Duodenal mucosa (tissue), 2 donors: ENCODE results near the gene IRF2BPL.

Experiments used
- H3K27ac ChIP-seq: one replicate; pipeline ENCODE4 v1.7.0; 2013; ENCODE audit warnings: low read depth, low read length
- H3K27me3 ChIP-seq, 2 donors: one replicate each; pipeline ENCODE4 v1.7.0; 2013; ENCODE audit warnings: low read length in 2 of 2, control low read depth in 1 of 2; ENCODE audit not compliant: insufficient read depth in 2 of 2, control insufficient read depth in 1 of 2
- H3K36me3 ChIP-seq, 2 donors: one replicate each; pipeline ENCODE4 v1.7.0; 2013; ENCODE audit warnings: low read length in 2 of 2, control low read depth in 1 of 2; ENCODE audit not compliant: insufficient read depth in 2 of 2, control insufficient read depth in 1 of 2
- H3K4me1 ChIP-seq, 2 donors: one replicate each; pipeline ENCODE4 v1.7.0; 2013; ENCODE audit warnings: low read length in 2 of 2, control low read depth in 1 of 2; ENCODE audit not compliant: insufficient read depth in 2 of 2, control insufficient read depth in 1 of 2
- H3K4me3 ChIP-seq, 2 donors: one replicate each; pipeline ENCODE4 v1.7.0; 2013; ENCODE audit warnings: low read length in 2 of 2, low read depth in 1 of 2
- H3K9ac ChIP-seq, 2 donors: one replicate each; pipeline ENCODE4 v1.7.0; 2013; ENCODE audit warnings: low read length in 2 of 2, low read depth in 1 of 2
- H3K9me3 ChIP-seq, 2 donors: one replicate each; pipeline ENCODE4 v1.7.0; 2013; ENCODE audit warnings: low read length in 2 of 2, control low read depth in 1 of 2; ENCODE audit not compliant: control insufficient read depth in 1 of 2

IRF2BPL gene

GRCh38 chr14:77055306-77055705 lies 26.8 kb upstream of the IRF2BPL start:
- H3K36me3 ChIP-seq, result no peaks in the 10 kb centered on the region
- peaks cover 18 to 20% of the 10 kb centered on the region in 2 donors for H3K4me1 ChIP-seq
- H3K4me3 ChIP-seq, result no peak overlapping the region
- no peaks in the 10 kb centered on the region for H3K27me3 ChIP-seq
- H3K9me3 ChIP-seq, result no peaks in the 10 kb centered on the region
- no peak overlapping the region for H3K27ac ChIP-seq
- H3K9ac ChIP-seq, result no peak overlapping the region

GRCh38 chr14:77053046-77053841 lies 24.7 kb upstream of the IRF2BPL start:
- peaks cover 18 to 20% of the 10 kb centered on the region in 2 donors for H3K4me1 ChIP-seq
- no peaks in the 10 kb centered on the region for H3K36me3 ChIP-seq
- H3K27ac ChIP-seq, result no peak overlapping the region
- H3K9me3 ChIP-seq, result no peaks in the 10 kb centered on the region
- H3K9ac ChIP-seq, result no peak overlapping the region
- no peaks in the 10 kb centered on the region for H3K27me3 ChIP-seq
- no peak overlapping the region for H3K4me3 ChIP-seq

GRCh38 chr14:77052281-77053044 lies 24.0 kb upstream of the IRF2BPL start:
- no peaks in the 10 kb centered on the region for H3K9me3 ChIP-seq
- H3K27ac ChIP-seq, result no peak overlapping the region
- H3K36me3 ChIP-seq, result no peaks in the 10 kb centered on the region
- H3K4me1 ChIP-seq, result peaks cover 18 to 20% of the 10 kb centered on the region in 2 donors
- H3K4me3 ChIP-seq, result no peak overlapping the region
- no peak overlapping the region for H3K9ac ChIP-seq
- H3K27me3 ChIP-seq, result no peaks in the 10 kb centered on the region

GRCh38 chr14:77051116-77051515 lies 22.6 kb upstream of the IRF2BPL start:
- no peaks in the 10 kb centered on the region for H3K27me3 ChIP-seq
- H3K36me3 ChIP-seq, result no peaks in the 10 kb centered on the region
- peaks cover 27 to 29% of the 10 kb centered on the region in 2 donors for H3K4me1 ChIP-seq
- H3K9me3 ChIP-seq, result no peaks in the 10 kb centered on the region
- peak overlapping the region; percentile 43 for H3K27ac ChIP-seq
- peak overlapping the region; percentile 4 to 19 for H3K9ac ChIP-seq
- no peak overlapping the region for H3K4me3 ChIP-seq

DNA sequence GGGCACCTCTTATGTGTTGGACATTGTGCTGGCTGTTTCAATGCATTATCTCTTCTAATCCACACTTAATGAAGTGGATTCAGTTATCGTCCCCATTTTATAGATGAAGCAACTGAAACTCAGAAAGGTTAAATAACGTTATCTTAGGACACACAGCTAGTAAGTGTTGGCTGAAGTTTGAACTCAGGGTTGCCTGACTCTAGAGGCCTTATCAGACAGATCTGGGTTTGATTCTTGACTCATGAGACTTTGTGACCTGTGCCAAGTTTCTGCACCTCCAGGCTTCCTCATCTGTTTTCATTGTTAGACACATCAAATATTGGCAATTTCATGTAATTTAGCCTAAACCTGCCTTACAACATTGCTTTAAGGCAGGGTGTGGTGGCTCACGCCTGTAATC lies 18.2 kb upstream of the IRF2BPL start:
- Histone ChIP-seq H3K9ac (no peak overlapping the region), H3K36me3 (no peaks in the 10 kb centered on the region), H3K9me3 (no peaks in the 10 kb centered on the region), H3K4me1 (peaks cover 49 to 59% of the 10 kb centered on the region in 2 donors), H3K27me3 (no peaks in the 10 kb centered on the region), H3K4me3 (no peak overlapping the region), H3K27ac (no peak overlapping the region)

DNA sequence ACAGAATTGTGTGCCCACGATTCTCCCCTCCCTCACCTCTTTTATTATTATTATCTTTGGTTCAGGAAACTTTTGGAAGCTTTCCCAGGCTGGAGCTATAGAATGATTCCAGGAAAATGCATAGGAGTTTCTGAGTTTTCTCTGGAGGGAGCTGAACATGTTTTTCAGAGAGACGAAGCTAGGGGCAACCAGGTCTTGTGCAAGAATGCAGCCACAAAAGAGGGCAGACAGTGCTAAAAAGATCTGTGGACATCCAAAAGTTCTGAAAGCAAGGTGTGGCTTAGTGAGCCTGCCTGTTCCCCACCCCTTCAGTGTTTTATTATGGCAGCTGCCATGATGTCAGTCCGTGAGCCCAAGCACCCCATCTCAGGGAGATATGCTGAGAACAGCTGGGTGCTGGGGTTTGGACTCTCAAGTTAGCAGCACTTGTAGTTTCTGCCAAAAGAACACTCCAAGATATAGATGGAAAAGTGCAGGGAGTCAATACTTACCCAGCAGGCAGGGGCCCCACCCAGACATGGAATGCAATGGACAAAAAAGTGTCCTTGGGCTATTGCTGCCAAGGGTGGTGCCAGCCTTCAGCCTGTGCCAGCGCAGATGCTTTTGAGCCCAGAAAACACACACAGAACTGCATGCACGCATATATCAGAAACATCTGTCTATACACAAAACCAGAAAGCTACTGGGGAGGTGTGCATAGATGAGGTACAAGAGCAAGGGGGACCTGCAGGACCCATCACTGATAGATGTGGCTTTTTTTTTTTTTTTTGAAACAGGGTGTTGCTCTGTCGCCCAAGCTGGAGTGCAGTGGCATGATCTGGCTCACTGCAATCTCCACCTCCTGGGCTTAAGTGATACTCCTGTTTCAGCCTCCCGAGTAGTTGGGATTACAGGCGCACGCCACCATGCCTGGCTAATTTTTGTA lies 17.0 kb upstream of the IRF2BPL start:
- H3K27me3 ChIP-seq, result no peaks in the 10 kb centered on the region
- H3K36me3 ChIP-seq, result no peaks in the 10 kb centered on the region
- H3K4me3 ChIP-seq, result no peak overlapping the region
- peaks cover 55 to 63% of the 10 kb centered on the region in 2 donors for H3K4me1 ChIP-seq
- H3K9me3 ChIP-seq, result no peaks in the 10 kb centered on the region
- peak overlapping the region; percentile 22 for H3K27ac ChIP-seq
- no peak overlapping the region for H3K9ac ChIP-seq

DNA sequence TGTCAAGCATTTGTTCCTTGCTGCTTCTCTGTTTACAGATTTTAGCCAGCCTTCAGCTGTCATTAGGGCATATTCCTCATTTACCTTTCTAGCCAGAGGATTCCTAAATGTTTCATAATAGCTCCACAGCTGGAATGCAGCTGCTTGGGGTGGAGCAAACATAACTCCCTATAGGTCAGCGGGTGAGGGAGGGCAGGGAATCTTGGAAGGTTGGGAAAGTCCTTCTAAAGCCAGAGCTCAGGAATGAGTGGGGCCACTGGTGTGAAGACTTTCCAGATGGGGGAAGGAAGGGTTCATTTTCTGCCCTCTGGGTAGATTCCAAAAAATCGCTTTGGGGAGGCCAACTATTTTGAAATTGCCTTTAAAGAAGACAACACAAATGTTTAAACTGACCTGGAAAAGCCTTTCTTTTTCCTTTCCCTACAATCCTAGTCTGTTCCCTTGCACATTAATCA lies 16.3 kb upstream of the IRF2BPL start:
- Histone ChIP-seq H3K27ac (no peak overlapping the region), H3K9me3 (no peaks in the 10 kb centered on the region), H3K4me3 (no peak overlapping the region), H3K27me3 (no peaks in the 10 kb centered on the region), H3K36me3 (no peaks in the 10 kb centered on the region), H3K4me1 (peaks cover 57 to 64% of the 10 kb centered on the region in 2 donors), H3K9ac (no peak overlapping the region)

DNA sequence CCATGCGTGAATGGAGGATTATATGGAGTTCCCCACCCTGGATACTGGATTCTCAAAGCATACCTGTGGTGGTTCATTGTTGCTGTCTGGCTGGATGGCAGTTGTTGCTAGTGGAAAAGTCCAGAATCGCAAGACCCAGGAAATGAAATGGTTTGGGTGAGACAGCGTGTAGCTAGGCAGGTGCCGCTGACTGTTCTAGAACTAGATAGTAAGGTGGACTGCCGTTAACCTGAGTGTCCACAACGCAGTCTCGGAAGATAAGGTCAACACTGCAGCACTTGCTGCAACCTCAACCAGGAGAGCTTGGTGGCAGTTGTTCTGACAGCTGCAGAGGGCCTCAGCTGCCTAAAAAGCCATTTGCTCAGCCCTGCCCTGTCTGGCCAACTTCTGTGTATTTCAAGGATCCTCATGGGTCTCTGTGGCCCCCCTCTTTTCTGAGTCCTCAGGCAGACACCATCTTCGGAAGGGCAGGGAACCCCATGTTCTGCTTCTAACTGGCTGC lies 15.5 kb upstream of the IRF2BPL start:
- H3K36me3 ChIP-seq, result no peaks in the 10 kb centered on the region
- no peak overlapping the region for H3K4me3 ChIP-seq
- H3K27me3 ChIP-seq, result no peaks in the 10 kb centered on the region
- peak overlapping the region in 1 of 2 donors; percentile 51 for H3K9ac ChIP-seq
- peak overlapping the region; percentile 59 for H3K27ac ChIP-seq
- peaks cover 64 to 67% of the 10 kb centered on the region in 2 donors for H3K4me1 ChIP-seq
- no peaks in the 10 kb centered on the region for H3K9me3 ChIP-seq

DNA sequence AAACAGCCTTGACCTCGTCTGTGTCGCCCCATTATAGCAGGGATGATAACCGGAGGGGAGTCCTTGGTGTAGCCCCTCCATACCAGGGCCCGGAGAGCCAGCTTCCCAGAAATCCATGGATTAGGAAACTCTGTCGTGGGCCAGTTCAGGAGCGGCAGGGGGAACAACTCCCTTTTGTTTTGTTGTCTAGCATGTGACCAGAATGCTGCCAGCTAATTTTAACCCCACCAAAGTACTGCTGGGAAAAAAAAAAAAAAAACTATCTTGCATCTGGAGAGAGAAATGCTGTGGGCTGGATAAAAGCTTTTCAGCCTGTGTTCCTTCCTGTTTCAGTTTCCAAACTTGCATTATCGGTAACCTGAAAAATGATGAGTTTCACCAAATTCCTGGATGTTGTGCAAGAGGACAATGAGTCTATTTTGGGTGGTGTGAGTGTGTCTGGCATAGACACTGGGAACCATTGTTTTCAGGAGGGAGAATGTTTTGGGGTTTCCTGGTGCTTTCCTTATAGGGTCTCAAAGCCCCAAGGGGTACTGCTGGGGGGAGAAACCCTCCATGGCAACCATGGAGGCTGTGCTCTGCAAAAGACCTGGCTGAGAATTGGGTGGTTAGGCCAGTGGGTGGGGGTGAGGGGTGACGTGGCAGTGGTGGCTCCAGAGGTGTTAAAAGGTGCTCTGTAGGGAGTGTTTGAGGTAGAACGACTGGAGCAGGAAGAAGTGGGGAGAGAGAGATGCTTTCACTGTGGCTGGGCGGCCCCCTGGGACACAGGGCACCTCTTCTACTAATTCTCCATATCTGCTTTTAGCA lies 14.9 kb upstream of the IRF2BPL start:
- Histone ChIP-seq H3K4me1 (peaks cover 67 to 70% of the 10 kb centered on the region in 2 donors), H3K36me3 (no peaks in the 10 kb centered on the region), H3K9me3 (no peaks in the 10 kb centered on the region), H3K27ac (peak overlapping the region; percentile 83), H3K4me3 (peak overlapping the region in 1 of 2 donors; percentile 10), H3K27me3 (no peaks in the 10 kb centered on the region), H3K9ac (peak overlapping the region; percentile 44 to 51)
